SU-DHL-6 (cell line): ENCODE data around the gene ELMOD3.

Experiments
- CTCF ChIP-seq: fragments of 200-600 bp; sonication (generic); IDR thresholded peaks from one replicate; pipeline ENCODE4 v1.5.1; 2017; ENCODE audit warnings: antibody characterized with exemption, mild to moderate bottlenecking, low read length, moderate library complexity; ENCODE audit not compliant: insufficient read depth, poor library complexity, severe bottlenecking
- EZH2phosphoT487 ChIP-seq: fragments of 200-600 bp; sonication (generic), shearing (Covaris generic); conservative IDR thresholded peaks from 2 replicates; pipeline ENCODE4 v1.6.1; 2018; ENCODE audit warnings: mild to moderate bottlenecking, antibody characterized with exemption, low read length, moderate library complexity, mixed read lengths

DNA sequence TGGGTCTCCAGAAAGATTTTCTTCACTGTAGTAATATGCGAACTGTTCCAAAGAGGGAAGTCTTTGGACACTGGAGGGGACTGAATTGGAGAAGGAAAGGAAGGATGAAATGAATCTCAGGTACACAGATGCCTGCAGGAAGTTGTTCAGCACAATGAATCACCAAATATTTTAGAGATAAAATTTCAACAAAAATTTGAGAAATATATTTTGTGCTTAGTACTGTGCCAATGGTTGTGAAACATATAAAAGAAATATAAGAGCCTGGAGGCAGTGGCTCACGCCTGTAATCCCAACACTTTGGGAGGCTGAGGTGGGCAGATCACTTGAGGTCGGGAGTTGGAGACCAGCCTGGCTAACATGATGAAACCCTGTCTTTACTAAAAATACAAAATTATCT, 3.2 kb downstream of the ELMOD3 start:
- TF ChIP-seq CTCF = no peak
- TF ChIP-seq EZH2phosphoT487 = no peak
